Fibroblast of skin of abdomen (primary cell): Measurements from ENCODE around the gene NRP2.

Experiments used
- DNase-seq: peaks from one replicate; pipeline ENCODE4 v3.0.0-alpha.2; 2013

The NRP2 gene

GRCh38 chr2:205755923-205756322 lies 73.6 kb downstream of the NRP2 start:
- no peak for DNase-seq

GRCh38 chr2:205757271-205757670 lies 75.0 kb downstream of the NRP2 start:
- DNase-seq = no peak

GRCh38 chr2:205758051-205758450 lies 75.8 kb downstream of the NRP2 start:
- DNase-seq = peak; percentile 90

- DNase-seq = no peak
These were observed 76.2 kb downstream of the NRP2 start for GRCh38 chr2:205758500-205758899.

DNA sequence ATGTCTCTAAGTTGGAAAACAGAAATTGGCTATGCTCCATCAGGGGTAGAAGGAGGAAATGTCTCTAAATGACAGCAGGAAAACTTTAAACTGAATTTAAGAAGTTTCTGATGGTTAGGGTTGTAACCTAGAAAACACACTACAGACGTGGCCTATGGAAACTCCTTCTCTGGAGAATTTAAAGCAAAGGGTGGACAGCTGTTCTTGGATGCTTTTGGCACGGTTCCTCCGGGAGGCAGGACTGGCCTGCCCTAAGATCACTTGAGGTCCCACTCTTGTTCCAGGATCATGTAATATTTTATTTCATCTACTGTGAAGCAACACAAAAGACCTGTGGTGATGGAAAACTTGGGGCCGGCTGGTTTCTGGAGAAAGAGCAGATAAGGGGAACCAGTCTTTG lies 77.0 kb downstream of the NRP2 start:
- no peak for DNase-seq

GRCh38 chr2:205759732-205760131 lies 77.4 kb downstream of the NRP2 start:
- DNase-seq = no peak

- DNase-seq = no peak
These were observed 77.9 kb downstream of the NRP2 start for GRCh38 chr2:205760157-205760556.

DNA sequence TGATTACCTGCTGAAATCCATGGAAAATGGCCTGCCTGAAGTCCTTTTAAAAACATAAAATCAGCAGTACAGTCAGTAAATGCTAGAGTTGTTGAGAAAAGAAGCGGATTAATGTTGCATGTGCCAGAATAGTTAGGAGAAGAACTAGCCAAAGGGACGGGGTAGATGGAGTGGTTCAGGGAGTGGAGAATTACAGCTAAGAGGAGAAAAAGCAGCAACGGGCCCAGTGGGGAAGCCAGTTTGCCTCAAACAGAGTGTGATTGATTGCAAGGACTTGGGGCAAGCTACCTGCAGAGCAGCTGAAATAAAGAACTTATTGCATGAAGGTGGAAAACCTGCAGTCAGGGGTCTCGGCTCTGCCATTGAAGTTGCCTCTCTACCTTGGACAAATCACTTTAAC lies 79.1 kb downstream of the NRP2 start:
- no peak for DNase-seq

- no peak for DNase-seq
These were observed 80.6 kb downstream of the NRP2 start for GRCh38 chr2:205762881-205763280.

GRCh38 chr2:205763708-205764211 lies 81.5 kb downstream of the NRP2 start:
- DNase-seq = peak; percentile 91

GRCh38 chr2:205764270-205764746 lies 82.0 kb downstream of the NRP2 start:
- no peak for DNase-seq

- no peak for DNase-seq
These were observed 82.8 kb downstream of the NRP2 start for GRCh38 chr2:205765151-205765550.

- DNase-seq = peak; percentile 64
These were observed 84.6 kb downstream of the NRP2 start for GRCh38 chr2:205766779-205767359.

DNA sequence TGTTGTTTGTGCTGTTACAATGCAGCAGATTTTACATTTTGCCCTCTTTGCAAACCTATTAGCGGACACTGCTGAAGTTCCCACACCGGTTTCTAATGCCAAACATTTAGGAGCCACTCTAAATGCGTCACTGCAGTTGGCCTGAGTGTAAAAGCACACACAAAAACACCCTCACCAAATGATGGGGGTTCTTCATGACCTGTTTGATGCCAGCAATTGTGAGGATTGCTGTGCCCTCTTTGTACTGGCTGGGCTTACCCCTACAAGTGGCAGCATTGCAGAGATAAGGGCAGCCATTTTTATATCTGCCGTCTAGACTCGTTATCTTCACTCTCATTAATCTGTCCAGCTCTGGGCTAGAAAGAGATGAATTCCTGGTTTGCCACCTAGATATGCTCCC lies 85.3 kb downstream of the NRP2 start:
- DNase-seq = no peak

DNA sequence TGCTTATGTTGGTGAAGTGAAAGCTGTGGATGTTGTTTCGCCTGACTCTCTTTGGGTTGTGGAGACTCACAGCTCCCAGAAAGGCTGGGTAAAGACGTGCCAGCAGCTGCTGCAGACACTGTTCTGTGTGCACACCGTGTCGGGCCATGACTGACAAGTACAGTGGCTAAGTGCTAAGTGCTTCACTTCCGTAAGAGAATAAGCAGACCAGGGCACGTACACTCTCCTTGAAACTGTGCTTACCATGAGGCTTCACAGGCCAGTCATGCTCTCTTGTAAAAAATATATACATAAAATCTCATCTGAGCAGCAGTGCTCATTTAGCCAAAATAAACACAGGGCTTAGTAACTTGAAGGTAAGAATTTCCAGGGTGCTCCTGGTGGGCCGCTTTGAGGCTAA lies 86.0 kb downstream of the NRP2 start:
- no peak for DNase-seq

DNA sequence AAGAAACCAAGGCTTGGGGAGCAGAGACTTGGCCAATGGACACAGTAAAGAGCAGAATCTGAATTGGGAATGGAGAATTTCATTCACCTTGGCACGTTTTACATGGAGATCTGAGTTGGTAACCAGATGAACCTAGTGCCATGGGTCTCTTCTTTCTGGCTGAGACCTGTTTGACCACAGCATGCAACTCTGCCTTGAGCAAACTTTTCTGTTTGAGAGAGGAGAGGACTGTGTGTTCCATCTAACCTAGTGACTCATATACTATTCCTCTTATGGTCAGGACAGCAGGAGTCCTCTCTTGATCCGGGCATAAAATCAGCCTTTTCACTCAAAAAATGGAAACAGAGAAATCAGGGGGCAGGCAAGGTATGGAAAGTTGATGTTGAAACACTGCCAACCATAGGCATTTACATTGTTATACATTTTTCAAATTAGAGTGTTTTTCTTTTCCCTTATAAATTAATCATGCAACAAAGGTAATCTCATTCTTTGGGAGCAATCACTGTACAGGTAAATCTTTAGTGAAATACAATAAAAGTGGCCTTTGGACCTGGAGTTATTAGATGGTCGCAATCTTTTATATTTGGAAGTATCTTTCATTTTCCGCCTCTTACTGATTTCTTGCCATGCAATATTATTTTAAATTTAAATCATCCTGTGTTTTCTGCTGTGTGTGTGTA lies 86.7 kb downstream of the NRP2 start:
- no peak for DNase-seq

DNA sequence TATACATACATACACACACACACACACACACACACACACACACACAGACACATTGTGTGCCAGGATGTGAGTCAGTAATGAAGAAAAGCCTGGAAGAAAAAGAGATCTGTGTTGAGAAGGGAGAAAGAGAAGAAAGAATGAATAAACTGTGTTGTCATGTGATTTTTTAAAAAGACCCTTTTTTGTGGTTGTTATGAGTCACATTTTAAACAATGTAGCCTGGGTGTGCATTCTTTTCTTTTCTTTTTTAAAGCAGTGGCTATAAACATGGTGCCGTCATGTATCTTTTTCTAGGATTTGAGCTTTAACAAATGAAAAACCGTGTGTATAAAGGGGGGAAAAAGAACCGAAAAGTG lies 87.2 kb downstream of the NRP2 start:
- peak; percentile 94 for DNase-seq

DNA sequence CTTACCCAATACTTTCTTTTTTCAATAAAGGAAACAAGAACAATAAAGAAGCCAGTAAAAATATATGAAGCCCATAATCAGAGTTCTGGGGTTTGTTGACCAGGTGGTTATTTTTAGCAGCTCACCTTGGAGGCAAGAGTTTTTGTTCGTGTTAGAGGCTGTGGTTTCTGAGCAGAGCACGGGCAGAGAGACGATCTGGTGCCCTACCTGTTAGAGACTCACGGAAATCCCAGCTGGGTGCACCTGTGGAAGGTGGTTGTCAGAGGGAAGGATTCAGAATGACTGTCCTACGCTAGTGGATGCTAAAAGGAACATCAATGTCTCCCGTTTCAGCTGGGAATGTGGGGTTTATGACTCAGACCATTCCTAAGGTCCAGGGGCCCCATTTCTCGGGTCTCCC lies 87.6 kb downstream of the NRP2 start:
- no peak for DNase-seq

- no peak for DNase-seq
These were observed 88.3 kb downstream of the NRP2 start for GRCh38 chr2:205770577-205770976.

DNA sequence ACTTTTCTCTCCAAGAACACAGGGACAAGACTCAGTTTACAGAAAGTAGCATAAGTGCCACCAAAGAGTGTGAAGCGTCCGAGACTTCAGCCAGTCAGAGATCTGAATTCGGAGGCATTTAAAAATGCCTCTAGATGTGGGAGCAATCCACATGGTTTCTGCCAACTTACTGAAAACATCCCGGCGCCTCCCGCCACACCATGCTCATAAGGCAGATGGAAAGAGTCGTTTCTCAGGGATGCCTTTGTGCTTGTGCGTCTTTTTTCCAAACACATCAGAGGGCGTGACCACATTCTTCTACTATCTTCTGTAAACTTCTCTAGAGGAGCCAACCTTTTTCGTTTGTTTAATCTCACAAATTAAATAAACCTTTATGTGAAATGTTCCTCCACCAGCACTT lies 88.7 kb downstream of the NRP2 start:
- no peak for DNase-seq

DNA sequence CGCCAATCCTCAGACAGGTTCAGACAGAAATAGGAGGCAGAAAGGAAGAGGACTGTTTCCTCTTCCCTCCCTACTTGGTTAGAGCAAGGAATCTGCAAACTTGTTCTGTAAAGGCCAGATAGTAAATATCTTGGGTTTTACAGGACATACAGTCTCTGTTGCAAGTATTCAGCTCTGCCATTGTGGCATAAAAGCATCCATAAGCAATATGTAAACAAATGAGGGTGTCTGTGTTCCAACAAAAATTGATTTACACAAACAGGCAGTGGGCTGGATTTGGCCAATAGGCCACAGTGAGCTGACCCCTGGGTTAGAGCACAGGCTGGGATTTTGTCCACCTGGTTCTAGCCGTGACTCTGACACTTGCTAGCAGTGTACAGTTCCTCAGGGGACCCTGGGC lies 89.4 kb downstream of the NRP2 start:
- no peak for DNase-seq

- DNase-seq = no peak
These were observed 90.7 kb downstream of the NRP2 start for GRCh38 chr2:205772983-205773382.

GRCh38 chr2:205773989-205774388 lies 91.7 kb downstream of the NRP2 start:
- DNase-seq = no peak

DNA sequence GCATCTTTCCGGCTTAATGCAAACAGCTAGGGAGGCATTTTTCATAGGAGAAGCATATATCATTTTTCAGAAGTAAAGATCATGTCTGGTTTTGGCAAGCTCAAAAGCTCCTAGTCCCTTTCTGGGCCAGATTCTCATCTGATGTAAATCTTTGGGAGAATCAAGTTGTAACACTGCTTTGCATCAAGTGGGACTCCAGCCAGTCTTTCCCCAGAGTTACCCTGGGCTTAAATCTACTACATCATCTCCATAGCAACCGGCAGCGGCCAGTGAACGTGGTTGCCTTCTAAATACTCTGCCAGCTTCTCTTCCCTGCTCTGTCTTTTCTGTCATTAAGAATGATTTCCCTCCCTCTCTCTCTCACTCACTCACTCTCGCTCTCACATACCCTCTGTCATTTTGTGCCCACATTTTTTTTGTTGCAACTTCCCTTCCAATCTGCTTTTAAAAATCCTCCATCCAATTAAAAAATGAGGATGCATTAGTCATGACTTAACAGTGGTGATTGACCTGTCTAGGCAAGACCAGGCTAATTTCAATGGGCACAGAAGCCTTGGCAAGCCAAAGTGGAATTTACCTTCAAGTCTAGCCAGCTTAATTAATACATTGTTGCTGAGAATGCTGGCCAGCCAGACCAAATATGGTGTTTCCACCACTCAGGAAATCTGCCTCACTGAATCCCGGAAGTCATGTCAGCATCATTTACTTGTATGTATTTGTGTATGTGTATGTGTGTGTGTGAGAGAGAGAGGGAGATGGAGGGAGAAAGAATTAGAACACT lies 93.0 kb downstream of the NRP2 start:
- DNase-seq = peak; percentile 82
